ENCODE results near the gene FBXO31. TPM values are rescaled to one million over a fixed set of nuclear protein-coding genes. Genes with fewer than 3 reads are reported as not detected.
A peak's percentile ranks its signal among the peaks of the same experiment; 100 is the strongest.

The FBXO31 gene
- total and polyA plus RNA-seq, 2 of the 13 experiments (the other 11 are each of a cell fraction or from before 2014, with no cell fraction given), result 92.4 to 101 TPM

DNA sequence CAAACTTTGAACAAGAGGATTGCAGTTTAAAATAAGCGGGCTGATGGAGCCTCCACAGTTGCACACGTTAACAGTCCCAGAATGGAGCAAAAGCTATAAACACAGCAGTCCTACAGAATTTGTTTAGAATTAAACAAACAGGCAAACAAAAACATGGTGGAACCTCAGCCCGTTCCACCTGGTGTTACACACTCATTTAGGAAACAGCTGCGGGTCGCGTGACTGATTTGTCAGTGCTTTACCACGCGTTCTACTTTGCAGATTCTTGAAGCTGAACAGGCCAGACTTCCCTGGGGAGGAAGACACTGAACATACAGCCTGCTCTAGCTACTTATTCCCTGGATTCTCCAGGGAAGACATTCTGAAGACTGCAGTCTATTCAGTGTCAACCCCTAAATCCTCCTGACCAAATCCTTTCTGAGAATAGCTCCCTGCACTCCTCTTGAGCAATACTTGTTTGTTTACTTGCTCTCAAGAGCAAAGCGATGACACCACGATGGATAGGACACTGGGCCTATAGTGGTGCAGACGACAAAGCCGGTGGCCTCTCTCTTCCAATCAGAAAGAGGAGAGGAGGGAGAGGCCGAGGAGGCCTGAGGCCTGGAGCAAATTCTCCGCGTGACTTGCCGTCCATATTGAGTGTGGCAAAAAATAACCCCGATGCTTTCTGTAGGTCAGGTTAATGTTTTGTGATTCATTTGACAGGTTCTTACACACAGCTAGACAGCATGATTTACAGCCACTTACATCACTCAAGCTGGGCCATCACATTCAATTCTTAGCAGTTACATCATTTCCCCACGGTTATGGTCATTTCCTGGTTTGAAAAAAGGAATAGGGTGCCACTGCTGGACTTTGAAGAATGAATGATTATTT lies 4.6 kb upstream of the FBXO31 start (continued):
- TF ChIP-seq ZNF597 (CRISPR knock-in tag; IDR thresholded peaks at IDR 0.05) (no peak), MED13 (CRISPR knock-in tag; IDR thresholded peaks at IDR 0.05) (no peak), SMYD3 (CRISPR knock-in tag; IDR thresholded peaks at IDR 0.05) (peak; percentile 43; the same call in 1 of the 2 replicates), CCDC6 (CRISPR knock-in tag; IDR thresholded peaks at IDR 0.05) (0 out of 2 replicates have a peak, but pooled peaks have one; percentile 17), CEBPB (IDR thresholded peaks at IDR 0.05; ENCODE audit: borderline replicate concordance, low read depth, low read length) (peak; percentile 100), GTF3A (CRISPR knock-in tag; conservative IDR thresholded peaks at IDR 0.05) (no peak), ZNF280B (CRISPR knock-in tag; IDR thresholded peaks at IDR 0.05; ENCODE audit: borderline replicate concordance) (no peak), NR2F1 (CRISPR knock-in tag; IDR thresholded peaks at IDR 0.05) (peak in 1 of 2 experiments; percentile 19; a peak in 2 of 4 replicates), ZNF275 (CRISPR knock-in tag; IDR thresholded peaks at IDR 0.05; ENCODE audit: borderline replicate concordance) (peak; percentile 83; the same call in 1 of the 2 replicates), ZFP1 (CRISPR knock-in tag; IDR thresholded peaks at IDR 0.05) (peak; percentile 83; the same call in 1 of the 2 replicates), MATR3 (CRISPR knock-in tag; IDR thresholded peaks at IDR 0.05) (no peak), GLMP (CRISPR knock-in tag; IDR thresholded peaks at IDR 0.05; ENCODE audit: borderline replicate concordance) (no peak), ZNF24 (IDR thresholded peaks at IDR 0.05) (no peak), ZFP82 (CRISPR knock-in tag; IDR thresholded peaks at IDR 0.05; ENCODE audit: borderline replicate concordance) (no peak), ZNF629 (CRISPR knock-in tag; conservative IDR thresholded peaks at IDR 0.05) (no peak), HES4 (CRISPR knock-in tag; IDR thresholded peaks at IDR 0.05; ENCODE audit: borderline replicate concordance) (no peak)
- TF ChIP-seq, protein P1, sequence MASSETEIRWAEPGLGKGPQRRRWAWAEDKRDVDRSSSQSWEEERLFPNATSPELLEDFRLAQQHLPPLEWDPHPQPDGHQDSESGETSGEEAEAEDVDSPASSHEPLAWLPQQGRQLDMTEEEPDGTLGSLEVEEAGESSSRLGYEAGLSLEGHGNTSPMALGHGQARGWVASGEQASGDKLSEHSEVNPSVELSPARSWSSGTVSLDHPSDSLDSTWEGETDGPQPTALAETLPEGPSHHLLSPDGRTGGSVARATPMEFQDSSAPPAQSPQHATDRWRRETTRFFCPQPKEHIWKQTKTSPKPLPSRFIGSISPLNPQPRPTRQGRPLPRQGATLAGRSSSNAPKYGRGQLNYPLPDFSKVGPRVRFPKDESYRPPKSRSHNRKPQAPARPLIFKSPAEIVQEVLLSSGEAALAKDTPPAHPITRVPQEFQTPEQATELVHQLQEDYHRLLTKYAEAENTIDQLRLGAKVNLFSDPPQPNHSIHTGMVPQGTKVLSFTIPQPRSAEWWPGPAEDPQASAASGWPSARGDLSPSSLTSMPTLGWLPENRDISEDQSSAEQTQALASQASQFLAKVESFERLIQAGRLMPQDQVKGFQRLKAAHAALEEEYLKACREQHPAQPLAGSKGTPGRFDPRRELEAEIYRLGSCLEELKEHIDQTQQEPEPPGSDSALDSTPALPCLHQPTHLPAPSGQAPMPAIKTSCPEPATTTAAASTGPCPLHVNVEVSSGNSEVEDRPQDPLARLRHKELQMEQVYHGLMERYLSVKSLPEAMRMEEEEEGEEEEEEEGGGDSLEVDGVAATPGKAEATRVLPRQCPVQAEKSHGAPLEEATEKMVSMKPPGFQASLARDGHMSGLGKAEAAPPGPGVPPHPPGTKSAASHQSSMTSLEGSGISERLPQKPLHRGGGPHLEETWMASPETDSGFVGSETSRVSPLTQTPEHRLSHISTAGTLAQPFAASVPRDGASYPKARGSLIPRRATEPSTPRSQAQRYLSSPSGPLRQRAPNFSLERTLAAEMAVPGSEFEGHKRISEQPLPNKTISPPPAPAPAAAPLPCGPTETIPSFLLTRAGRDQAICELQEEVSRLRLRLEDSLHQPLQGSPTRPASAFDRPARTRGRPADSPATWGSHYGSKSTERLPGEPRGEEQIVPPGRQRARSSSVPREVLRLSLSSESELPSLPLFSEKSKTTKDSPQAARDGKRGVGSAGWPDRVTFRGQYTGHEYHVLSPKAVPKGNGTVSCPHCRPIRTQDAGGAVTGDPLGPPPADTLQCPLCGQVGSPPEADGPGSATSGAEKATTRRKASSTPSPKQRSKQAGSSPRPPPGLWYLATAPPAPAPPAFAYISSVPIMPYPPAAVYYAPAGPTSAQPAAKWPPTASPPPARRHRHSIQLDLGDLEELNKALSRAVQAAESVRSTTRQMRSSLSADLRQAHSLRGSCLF (CRISPR knock-in tag; IDR thresholded peaks at IDR 0.05; ENCODE audit: borderline replicate concordance), result no peak
- TF ChIP-seq, protein P2, sequence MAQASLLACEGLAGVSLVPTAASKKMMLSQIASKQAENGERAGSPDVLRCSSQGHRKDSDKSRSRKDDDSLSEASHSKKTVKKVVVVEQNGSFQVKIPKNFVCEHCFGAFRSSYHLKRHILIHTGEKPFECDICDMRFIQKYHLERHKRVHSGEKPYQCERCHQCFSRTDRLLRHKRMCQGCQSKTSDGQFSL (CRISPR knock-in tag; IDR thresholded peaks at IDR 0.05), result no peak

All from HepG2 (cell line).